ENCODE measurements around the gene HS2ST1. TPM values are rescaled to one million over a fixed set of nuclear protein-coding genes. Genes with fewer than 3 reads are reported as not detected.

Gene HS2ST1
- total and polyA plus RNA-seq, 4 donors, result 4.1 to 20.3 (median 8.8) TPM

GRCh38 chr1:87048237-87048636 lies 133.8 kb downstream of the HS2ST1 start:
- H3K36me3 ChIP-seq (ENCODE audit: control insufficient read depth in 1 of 2, insufficient read depth in 2 of 2, low read length in 1 of 2), result no peaks in the 10 kb centered on the region
- no peak overlapping the region for H3K4me3 ChIP-seq (ENCODE audit: low read length in 2 of 2)
- ATAC-seq (ENCODE audit: low FRiP score) (no peak), DNase-seq (no peak)
- H3K9me3 ChIP-seq (ENCODE audit: control insufficient read depth, low read length), result no peaks in the 10 kb centered on the region
- H3K4me1 ChIP-seq (ENCODE audit: control insufficient read depth in 1 of 2, insufficient read depth in 2 of 2, low read length in 2 of 2), result no peaks in the 10 kb centered on the region
- WGBS, 2 donors, result 95 to 98% methylated on average over 3 of the region's 3 CpGs
- intact Hi-C loops (cut with DNase I), result no loop called here
- no peak overlapping the region for H3K27ac ChIP-seq (ENCODE audit: low read depth in 1 of 2, low read length in 2 of 2)
- no peaks in the 10 kb centered on the region for H3K27me3 ChIP-seq (ENCODE audit: control insufficient read depth in 1 of 2, insufficient read depth in 2 of 2, low read length in 1 of 2)

DNA sequence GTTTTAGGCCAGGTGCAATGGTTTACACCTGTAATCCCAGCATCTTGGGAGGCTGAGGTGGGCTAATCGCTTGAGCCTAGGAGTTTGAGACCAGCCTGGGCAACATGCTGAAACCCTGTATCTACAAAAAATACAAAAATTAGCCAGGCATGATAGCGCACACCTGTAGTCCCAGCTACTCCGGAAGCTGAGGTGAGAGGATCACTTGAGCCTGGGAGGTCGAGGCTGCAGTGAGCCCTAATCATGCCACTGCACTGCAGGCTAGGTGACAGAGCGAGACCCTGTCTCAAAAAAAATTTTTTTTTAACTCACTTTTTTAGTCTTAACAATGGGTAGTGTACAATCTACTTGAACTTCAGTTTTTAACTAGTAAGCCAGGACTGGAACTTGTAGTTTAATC lies 137.5 kb downstream of the HS2ST1 start:
- intact Hi-C loops (cut with DNase I), result no loop called here
- Histone ChIP-seq H3K36me3 (ENCODE audit: control insufficient read depth in 1 of 2, insufficient read depth in 2 of 2, low read length in 1 of 2) (no peaks in the 10 kb centered on the region), H3K27me3 (ENCODE audit: control insufficient read depth in 1 of 2, insufficient read depth in 2 of 2, low read length in 1 of 2) (no peaks in the 10 kb centered on the region), H3K4me1 (ENCODE audit: control insufficient read depth in 1 of 2, insufficient read depth in 2 of 2, low read length in 2 of 2) (no peaks in the 10 kb centered on the region), H3K9me3 (ENCODE audit: control insufficient read depth, low read length) (no peaks in the 10 kb centered on the region), H3K27ac (ENCODE audit: low read depth in 1 of 2, low read length in 2 of 2) (no peak overlapping the region), H3K4me3 (ENCODE audit: low read length in 2 of 2) (no peak overlapping the region)
- ATAC-seq (ENCODE audit: low FRiP score) (no peak), DNase-seq (no peak)
- 97 to 99% methylated on average over 5 of the region's 5 CpGs for WGBS, 2 donors

GRCh38 chr1:87052400-87052799 lies 138.0 kb downstream of the HS2ST1 start:
- ATAC-seq (ENCODE audit: low FRiP score) (no peak), DNase-seq (no peak)
- intact Hi-C loops (cut with DNase I), result no loop called here
- no peaks in the 10 kb centered on the region for H3K27me3 ChIP-seq (ENCODE audit: control insufficient read depth in 1 of 2, insufficient read depth in 2 of 2, low read length in 1 of 2)
- H3K4me3 ChIP-seq (ENCODE audit: low read length in 2 of 2), result no peak overlapping the region
- no peaks in the 10 kb centered on the region for H3K36me3 ChIP-seq (ENCODE audit: control insufficient read depth in 1 of 2, insufficient read depth in 2 of 2, low read length in 1 of 2)
- no peak overlapping the region for H3K27ac ChIP-seq (ENCODE audit: low read depth in 1 of 2, low read length in 2 of 2)
- no peaks in the 10 kb centered on the region for H3K4me1 ChIP-seq (ENCODE audit: control insufficient read depth in 1 of 2, insufficient read depth in 2 of 2, low read length in 2 of 2)
- H3K9me3 ChIP-seq (ENCODE audit: control insufficient read depth, low read length), result no peaks in the 10 kb centered on the region
- WGBS, 2 donors, result 95 to 96% methylated on average over 3 of the region's 3 CpGs

DNA sequence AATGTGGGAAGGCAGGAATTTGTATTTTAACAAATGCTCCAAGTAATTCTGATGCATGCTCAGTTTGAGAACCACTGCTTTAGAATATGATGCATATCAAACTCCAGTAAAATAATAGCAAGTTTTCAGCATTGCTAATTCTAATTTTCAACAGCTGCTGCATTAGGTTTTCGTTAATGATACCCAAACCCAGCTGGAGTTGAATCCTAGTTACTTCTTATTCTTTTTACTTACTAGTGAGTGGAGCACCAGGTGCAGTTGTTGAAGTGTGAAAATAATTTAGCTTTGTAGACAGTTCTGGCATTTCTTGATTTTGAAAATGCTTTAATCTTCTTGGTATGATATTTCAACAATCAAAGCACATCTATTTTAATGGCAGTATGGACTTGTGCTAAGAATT lies 138.5 kb downstream of the HS2ST1 start:
- no peak overlapping the region for H3K27ac ChIP-seq (ENCODE audit: low read depth in 1 of 2, low read length in 2 of 2)
- ATAC-seq (ENCODE audit: low FRiP score) (no peak), DNase-seq (no peak)
- H3K27me3 ChIP-seq (ENCODE audit: control insufficient read depth in 1 of 2, insufficient read depth in 2 of 2, low read length in 1 of 2), result no peaks in the 10 kb centered on the region
- WGBS, 2 donors, result 97 to 100% methylated on average over 1 of the region's 1 CpG
- intact Hi-C loops (cut with DNase I), result no loop called here
- H3K36me3 ChIP-seq (ENCODE audit: control insufficient read depth in 1 of 2, insufficient read depth in 2 of 2, low read length in 1 of 2), result no peaks in the 10 kb centered on the region
- H3K4me3 ChIP-seq (ENCODE audit: low read length in 2 of 2), result no peak overlapping the region
- H3K4me1 ChIP-seq (ENCODE audit: control insufficient read depth in 1 of 2, insufficient read depth in 2 of 2, low read length in 2 of 2), result no peaks in the 10 kb centered on the region
- no peaks in the 10 kb centered on the region for H3K9me3 ChIP-seq (ENCODE audit: control insufficient read depth, low read length)

DNA sequence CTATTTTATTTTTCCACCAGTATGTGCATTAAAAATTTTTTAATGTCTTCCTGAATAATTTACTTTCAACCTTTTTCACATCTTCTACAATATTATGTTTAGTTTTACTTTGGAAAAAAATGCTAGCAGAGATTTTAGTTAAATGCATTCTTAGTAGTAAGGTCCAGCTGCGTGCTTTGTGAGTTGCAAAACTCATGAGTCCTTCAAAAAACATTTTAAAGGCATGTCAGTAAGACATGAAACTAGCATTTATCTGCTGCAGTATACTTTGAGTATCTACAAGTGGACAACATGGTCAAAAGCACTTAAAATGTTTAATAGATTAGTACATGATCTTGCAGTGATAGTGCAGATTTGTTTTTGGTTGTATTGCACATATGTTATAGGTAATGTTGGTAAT lies 139.0 kb downstream of the HS2ST1 start:
- intact Hi-C loops (cut with DNase I), result no loop called here
- Histone ChIP-seq H3K4me3 (ENCODE audit: low read length in 2 of 2) (no peak overlapping the region), H3K9me3 (ENCODE audit: control insufficient read depth, low read length) (no peaks in the 10 kb centered on the region), H3K4me1 (ENCODE audit: control insufficient read depth in 1 of 2, insufficient read depth in 2 of 2, low read length in 2 of 2) (no peaks in the 10 kb centered on the region), H3K27me3 (ENCODE audit: control insufficient read depth in 1 of 2, insufficient read depth in 2 of 2, low read length in 1 of 2) (no peaks in the 10 kb centered on the region), H3K27ac (ENCODE audit: low read depth in 1 of 2, low read length in 2 of 2) (no peak overlapping the region), H3K36me3 (ENCODE audit: control insufficient read depth in 1 of 2, insufficient read depth in 2 of 2, low read length in 1 of 2) (no peaks in the 10 kb centered on the region)
- ATAC-seq (ENCODE audit: low FRiP score), result no peak
- DNase-seq, result no peak
- WGBS, 2 donors, result 95 to 96% methylated on average over 1 of the region's 1 CpG

GRCh38 chr1:87056974-87057373 lies 142.5 kb downstream of the HS2ST1 start:
- no peak overlapping the region for H3K27ac ChIP-seq (ENCODE audit: low read depth in 1 of 2, low read length in 2 of 2)
- DNase-seq (no peak), ATAC-seq (ENCODE audit: low FRiP score) (no peak)
- no peaks in the 10 kb centered on the region for H3K36me3 ChIP-seq (ENCODE audit: control insufficient read depth in 1 of 2, insufficient read depth in 2 of 2, low read length in 1 of 2)
- no peaks in the 10 kb centered on the region for H3K4me1 ChIP-seq (ENCODE audit: control insufficient read depth in 1 of 2, insufficient read depth in 2 of 2, low read length in 2 of 2)
- H3K4me3 ChIP-seq (ENCODE audit: low read length in 2 of 2), result no peak overlapping the region
- no peaks in the 10 kb centered on the region for H3K9me3 ChIP-seq (ENCODE audit: control insufficient read depth, low read length)
- H3K27me3 ChIP-seq (ENCODE audit: control insufficient read depth in 1 of 2, insufficient read depth in 2 of 2, low read length in 1 of 2), result no peaks in the 10 kb centered on the region
- intact Hi-C loops (cut with DNase I), result no loop called here

- Histone ChIP-seq H3K36me3 (ENCODE audit: control insufficient read depth in 1 of 2, insufficient read depth in 2 of 2, low read length in 1 of 2) (no peaks in the 10 kb centered on the region), H3K9me3 (ENCODE audit: control insufficient read depth, low read length) (no peaks in the 10 kb centered on the region), H3K27ac (ENCODE audit: low read depth in 1 of 2, low read length in 2 of 2) (no peak overlapping the region), H3K4me1 (ENCODE audit: control insufficient read depth in 1 of 2, insufficient read depth in 2 of 2, low read length in 2 of 2) (no peaks in the 10 kb centered on the region), H3K27me3 (ENCODE audit: control insufficient read depth in 1 of 2, insufficient read depth in 2 of 2, low read length in 1 of 2) (no peaks in the 10 kb centered on the region), H3K4me3 (ENCODE audit: low read length in 2 of 2) (no peak overlapping the region)
- WGBS, 2 donors, result 11 to 15% methylated on average over 1 of the region's 1 CpG
- ATAC-seq (ENCODE audit: low FRiP score) (no peak), DNase-seq (no peak)
- intact Hi-C loops (cut with DNase I), result no loop called here
Measured at GRCh38 chr1:87058343-87058649, 143.9 kb downstream of the HS2ST1 start.

GRCh38 chr1:87061742-87062156 lies 147.3 kb downstream of the HS2ST1 start:
- H3K27me3 ChIP-seq (ENCODE audit: control insufficient read depth in 1 of 2, insufficient read depth in 2 of 2, low read length in 1 of 2), result no peaks in the 10 kb centered on the region
- DNase-seq (no peak), ATAC-seq (ENCODE audit: low FRiP score) (no peak)
- intact Hi-C loops (cut with DNase I), result no loop called here
- no peaks in the 10 kb centered on the region for H3K36me3 ChIP-seq (ENCODE audit: control insufficient read depth in 1 of 2, insufficient read depth in 2 of 2, low read length in 1 of 2)
- no peaks in the 10 kb centered on the region for H3K4me1 ChIP-seq (ENCODE audit: control insufficient read depth in 1 of 2, insufficient read depth in 2 of 2, low read length in 2 of 2)
- H3K9me3 ChIP-seq (ENCODE audit: control insufficient read depth, low read length), result no peaks in the 10 kb centered on the region
- no peak overlapping the region for H3K27ac ChIP-seq (ENCODE audit: low read depth in 1 of 2, low read length in 2 of 2)
- H3K4me3 ChIP-seq (ENCODE audit: low read length in 2 of 2), result no peak overlapping the region

- no peaks in the 10 kb centered on the region for H3K4me1 ChIP-seq (ENCODE audit: control insufficient read depth in 1 of 2, insufficient read depth in 2 of 2, low read length in 2 of 2)
- H3K4me3 ChIP-seq (ENCODE audit: low read length in 2 of 2), result no peak overlapping the region
- 90% methylated on average over 2 of the region's 2 CpGs for WGBS, 2 donors
- no peak for ATAC-seq (ENCODE audit: low FRiP score)
- H3K36me3 ChIP-seq (ENCODE audit: control insufficient read depth in 1 of 2, insufficient read depth in 2 of 2, low read length in 1 of 2), result no peaks in the 10 kb centered on the region
- H3K27me3 ChIP-seq (ENCODE audit: control insufficient read depth in 1 of 2, insufficient read depth in 2 of 2, low read length in 1 of 2), result no peaks in the 10 kb centered on the region
- intact Hi-C loops (cut with DNase I), result no loop called here
- no peak for DNase-seq
- no peak overlapping the region for H3K27ac ChIP-seq (ENCODE audit: low read depth in 1 of 2, low read length in 2 of 2)
- no peaks in the 10 kb centered on the region for H3K9me3 ChIP-seq (ENCODE audit: control insufficient read depth, low read length)
Measured at GRCh38 chr1:87062687-87063086, 148.3 kb downstream of the HS2ST1 start.

- intact Hi-C loops (cut with DNase I), result no loop called here
- no peak for ATAC-seq (ENCODE audit: low FRiP score)
- H3K9me3 ChIP-seq (ENCODE audit: control insufficient read depth, low read length), result no peaks in the 10 kb centered on the region
- no peaks in the 10 kb centered on the region for H3K36me3 ChIP-seq (ENCODE audit: control insufficient read depth in 1 of 2, insufficient read depth in 2 of 2, low read length in 1 of 2)
- no peak overlapping the region for H3K4me3 ChIP-seq (ENCODE audit: low read length in 2 of 2)
- no peak for DNase-seq
- H3K4me1 ChIP-seq (ENCODE audit: control insufficient read depth in 1 of 2, insufficient read depth in 2 of 2, low read length in 2 of 2), result no peaks in the 10 kb centered on the region
- H3K27ac ChIP-seq (ENCODE audit: low read depth in 1 of 2, low read length in 2 of 2), result no peak overlapping the region
- H3K27me3 ChIP-seq (ENCODE audit: control insufficient read depth in 1 of 2, insufficient read depth in 2 of 2, low read length in 1 of 2), result no peaks in the 10 kb centered on the region
Measured at GRCh38 chr1:87064309-87064708, 149.9 kb downstream of the HS2ST1 start.

All from aorta (tissue), 5 donors.